H1 (cell line): Measurements from ENCODE around the gene PCIF1. TPM values are rescaled to one million over a fixed set of nuclear protein-coding genes. Genes with fewer than 3 reads are reported as not detected.

ENCODE experiments used
- MAFK ChIP-seq: IDR thresholded peaks from 2 replicates; pipeline ENCODE4 v1.6.1; 2012; ENCODE audit warnings: low read depth, mild to moderate bottlenecking, improper control_type of control experiment, low read length
- POLR2AphosphoS5 ChIP-seq: IDR thresholded peaks from 2 replicates; pipeline ENCODE4 v1.6.1; 2011; ENCODE audit warnings: low read depth, low read length
- RBBP5 ChIP-seq: IDR thresholded peaks from 2 replicates; pipeline ENCODE4 v1.7.1; 2012; ENCODE audit warnings: low read depth, mild to moderate bottlenecking, inconsistent platforms, low read length, moderate library complexity, borderline replicate concordance
- SP1 ChIP-seq: IDR thresholded peaks from 2 replicates; pipeline ENCODE4 v1.6.1; 2011; ENCODE audit warnings: low read depth, low read length
- SUZ12 ChIP-seq: fragments of 200-600 bp; sonication (generic); IDR thresholded peaks from 2 replicates; pipeline ENCODE4 v1.6.1; 2012; ENCODE audit warnings: mild to moderate bottlenecking, inconsistent platforms, low read length, moderate library complexity, mixed read lengths
- TAF7 ChIP-seq: optimal IDR thresholded peaks from 2 replicates; pipeline ENCODE3; 2011; ENCODE audit warnings: low read depth, mild to moderate bottlenecking, inconsistent platforms, low read length, moderate library complexity, borderline replicate concordance
- USF2 ChIP-seq: IDR thresholded peaks from 2 replicates; pipeline ENCODE4 v1.6.1; 2011; ENCODE audit warnings: low read length, improper control_type of control experiment
- polyA plus RNA-seq, 7 experiments: library from polyadenylated mRNA; depleted of rRNA in 3 of 7; stranded (reverse) in 5 of 7; unstranded in 2 of 7; fragments of >200 nt in 5 of 7; fragments of 200-250 nt in 2 of 7; gene quantifications; 1 replicate in 5 of 7; 2 replicates in 1 of 7; 4 replicates in 1 of 7; pipeline versions ENCODE4 v1.2.1 to v1.2.3, GENCODE V29; 2011 to 2013; ENCODE audit warnings: missing spikeins in 2 of 7, mixed read lengths in 2 of 7
- total RNA-seq: library from RNA; stranded (reverse); fragmentation: NEBNext Ultra II Directional; extraction: Animal tissue kit (Norgen Biotek cat#: 25700); gene quantifications from 2 replicates; pipeline ENCODE4 v1.2.1, GENCODE V29; 2021
- TF ChIP-seq, protein P1 (sequence below): IDR thresholded peaks from 2 replicates; pipeline ENCODE4 v1.6.1; 2011; ENCODE audit warnings: low read depth, mild to moderate bottlenecking, low read length; ENCODE audit not compliant: insufficient read depth

The PCIF1 gene
- total and polyA plus RNA-seq, 2 of the 8 experiments (the other 6 are each of a cell fraction or from before 2014, with no cell fraction given): 30.3 to 30.6 TPM

DNA sequence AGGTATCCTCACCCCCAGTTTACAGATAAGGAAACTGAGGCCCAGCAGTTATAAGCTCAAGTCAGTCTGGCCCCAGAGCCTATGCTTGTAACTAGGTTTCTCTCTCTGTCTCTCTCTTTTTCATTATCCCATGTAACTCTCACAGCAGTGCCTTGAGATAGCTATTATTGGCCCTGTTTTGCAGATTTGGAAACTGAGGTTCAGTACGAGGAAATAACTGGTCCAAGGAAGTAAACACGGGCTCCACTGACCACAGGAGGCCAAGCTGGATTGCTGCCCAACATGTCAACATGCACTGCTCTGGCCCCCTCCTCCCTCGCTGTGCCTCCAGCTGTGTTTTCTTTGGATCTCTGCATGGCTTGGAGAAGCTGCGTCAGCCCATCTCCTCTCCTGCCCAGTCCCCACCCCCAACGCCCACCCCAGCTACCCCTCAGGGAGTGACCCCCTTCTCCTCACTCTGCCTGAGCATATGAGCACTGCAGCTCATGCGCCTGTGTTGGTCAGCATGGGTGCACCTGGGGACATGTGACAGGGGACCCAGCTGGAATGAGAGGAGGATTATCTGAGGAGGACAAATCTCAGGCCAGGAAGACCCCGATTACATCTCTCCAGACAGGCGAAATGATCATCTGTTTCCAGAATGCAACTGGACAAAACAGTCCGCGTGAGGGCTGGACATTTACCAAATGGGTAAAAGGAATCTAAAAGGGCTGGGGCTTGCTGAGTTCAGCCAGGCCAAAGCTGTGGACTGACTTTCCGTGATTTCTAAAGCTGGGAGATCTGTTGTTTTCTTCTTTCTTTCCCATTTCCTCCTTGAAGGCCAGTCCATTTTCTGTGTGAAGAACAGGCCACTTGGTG lies 14.7 kb upstream of the PCIF1 start (continued):
- TF ChIP-seq USF2 (no peak), SUZ12 (no peak), TAF7 (no peak), SP1 (no peak), RBBP5 (no peak), POLR2AphosphoS5 (no peak), MAFK (no peak)
- TF ChIP-seq, protein P1, sequence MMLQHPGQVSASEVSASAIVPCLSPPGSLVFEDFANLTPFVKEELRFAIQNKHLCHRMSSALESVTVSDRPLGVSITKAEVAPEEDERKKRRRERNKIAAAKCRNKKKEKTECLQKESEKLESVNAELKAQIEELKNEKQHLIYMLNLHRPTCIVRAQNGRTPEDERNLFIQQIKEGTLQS: no peak
